Calu3 (cell line): ENCODE measurements around the gene PCED1B. TPM values are rescaled to one million over a fixed set of nuclear protein-coding genes. Genes with fewer than 3 reads are reported as not detected.
"Not testable (repeated sequence)": the region's sequence is repeated elsewhere in the genome, so short reads cannot be mapped to it uniquely, and the experiment has no call there.

Experiments
- BruUV-seq: library from RNA; stranded (reverse); fragments of 400-500 nt; replicated peaks from 2 replicates; lab custom pipeline; 2021; lab: Mats Ljungman, UMichigan
- CTCF ChIA-PET: fragments of 300-600 bp; sonication (Branson Sonifier 250); formaldehyde crosslinking; loops from one replicate; lab custom pipeline; 2022; ENCODE audit warnings: antibody characterized with exemption; lab: Charles Lee
- DNase-seq: peaks from one replicate; pipeline ENCODE4 v3.0.0; 2022
- H3K27ac Mint-ChIP-seq: one replicate; pipeline ENCODE4 v1.8.0; 2022; ENCODE audit warnings: mixed read lengths; ENCODE audit not compliant: unreplicated experiment
- H3K27me3 Mint-ChIP-seq: one replicate; pipeline ENCODE4 v1.8.0; 2022; ENCODE audit warnings: mixed read lengths; ENCODE audit not compliant: unreplicated experiment
- H3K36me3 Mint-ChIP-seq: one replicate; pipeline ENCODE4 v1.8.0; 2022; ENCODE audit warnings: mild to moderate bottlenecking, moderate library complexity, mixed read lengths; ENCODE audit not compliant: insufficient read depth, unreplicated experiment
- H3K4me1 Mint-ChIP-seq: one replicate; pipeline ENCODE4 v1.8.0; 2022; ENCODE audit warnings: mild to moderate bottlenecking, low read depth, mixed read lengths; ENCODE audit not compliant: unreplicated experiment
- H3K4me3 Mint-ChIP-seq: one replicate; pipeline ENCODE4 v1.8.0; 2022; ENCODE audit warnings: mild to moderate bottlenecking, low read depth, moderate library complexity, mixed read lengths; ENCODE audit not compliant: unreplicated experiment
- H3K9me3 Mint-ChIP-seq: one replicate; pipeline ENCODE4 v1.8.0; 2022; ENCODE audit warnings: low read depth, mixed read lengths; ENCODE audit not compliant: unreplicated experiment
- CTCF ChIP-seq: fragments of 200-600 bp; IDR thresholded peaks from one replicate; pipeline ENCODE4 v1.8.0; 2022; ENCODE audit warnings: antibody characterized with exemption; ENCODE audit not compliant: unreplicated experiment
- intact Hi-C: fragments of 100-400 bp; cut with micrococcal nuclease; formaldehyde crosslinking; loops from one replicate; pipeline ENCODE4 v1.10.0; 2022; ENCODE audit not compliant: unreplicated experiment
- total RNA-seq: library from RNA; stranded (reverse); gene quantifications from 2 replicates; pipeline ENCODE4 v1.2.3, GENCODE V29; 2022

Gene PCED1B
- total RNA-seq, 1 experiment from 2014 or later, result 4.1 TPM

- Mint-ChIP-seq H3K27ac (peak overlapping the region; percentile 96), H3K36me3 (peaks cover 13% of the 10 kb centered on the region), H3K4me1 (peaks cover 35% of the 10 kb centered on the region), H3K9me3 (peaks cover 3% of the 10 kb centered on the region), H3K4me3 (peak overlapping the region; percentile 56), H3K27me3 (no peaks in the 10 kb centered on the region)
- no TSS peak for BruUV-seq
- intact Hi-C loops, result loop anchor here (2.0 kb wide), 1 partner anchor 238 kb away; no protein-coding TSS in a partner anchor
- TF ChIP-seq CTCF, result no peak
- no peak for DNase-seq
- CTCF ChIA-PET, result no interaction called here
Measured at GRCh38 chr12:47039079-47039478, 40.3 kb upstream of the PCED1B start.

- H3K4me3 Mint-ChIP-seq, result peak overlapping the region; percentile 56
- H3K27ac Mint-ChIP-seq, result peak overlapping the region; percentile 96
- no peak for DNase-seq
- H3K36me3 Mint-ChIP-seq, result peaks cover 12% of the 10 kb centered on the region
- CTCF ChIA-PET, result interaction anchor here (1.4 kb wide), 1 partner anchor 31 kb away, joined by 6 read pairs; no protein-coding TSS in a partner anchor
- H3K9me3 Mint-ChIP-seq, result peaks cover 3% of the 10 kb centered on the region
- intact Hi-C loops, result loop anchor here (2.0 kb wide), 1 partner anchor 237 kb away; no protein-coding TSS in a partner anchor
- H3K4me1 Mint-ChIP-seq, result peaks cover 28% of the 10 kb centered on the region
- no peak for TF ChIP-seq CTCF
- H3K27me3 Mint-ChIP-seq, result no peaks in the 10 kb centered on the region
- BruUV-seq, result no TSS peak
Measured at GRCh38 chr12:47039756-47040155, 39.7 kb upstream of the PCED1B start.

DNA sequence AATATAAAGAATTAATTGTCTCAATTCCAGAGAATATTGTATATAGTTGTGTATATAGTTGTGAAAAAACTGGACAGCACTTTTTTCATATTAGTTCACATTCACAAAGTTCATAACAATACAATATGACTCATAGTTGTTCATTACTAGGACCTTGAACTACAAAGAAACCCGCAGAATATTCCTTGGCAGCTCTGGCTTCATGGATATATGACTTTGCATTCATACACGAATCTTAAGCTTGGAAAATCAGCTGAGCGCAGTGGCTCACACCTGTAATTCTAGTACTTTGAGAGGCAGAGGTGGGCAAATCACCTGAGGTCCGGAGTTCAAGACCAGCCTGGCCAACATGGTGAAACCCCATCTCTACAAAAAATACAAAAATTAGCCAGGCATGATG lies 38.1 kb upstream of the PCED1B start:
- no peak for TF ChIP-seq CTCF
- no peak for DNase-seq
- Mint-ChIP-seq H3K27ac (no peak overlapping the region), H3K4me1 (peaks cover 16% of the 10 kb centered on the region), H3K36me3 (peaks cover 11% of the 10 kb centered on the region), H3K9me3 (peaks cover 3% of the 10 kb centered on the region), H3K4me3 (no peak overlapping the region), H3K27me3 (no peaks in the 10 kb centered on the region)
- intact Hi-C loops, result no loop called here
- CTCF ChIA-PET, result no interaction called here
- no TSS peak for BruUV-seq

DNA sequence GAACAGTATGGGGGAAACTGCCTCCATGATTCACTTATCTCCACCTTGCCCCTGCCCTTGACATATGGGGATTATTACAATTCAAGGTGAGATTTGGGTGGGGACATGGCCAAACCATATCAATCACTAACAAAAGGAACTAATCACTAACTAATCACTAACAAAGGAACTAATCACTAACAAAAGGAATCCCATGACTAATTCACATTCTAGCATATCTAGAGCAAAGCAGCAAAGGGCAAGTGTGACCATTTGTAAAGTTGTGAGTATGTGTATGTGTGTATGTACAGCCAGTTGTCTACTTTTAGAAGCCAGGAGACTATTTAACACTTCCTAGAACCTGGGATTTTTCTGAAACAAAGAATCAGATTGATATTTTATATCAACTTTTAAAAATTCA lies 30.9 kb upstream of the PCED1B start:
- no peak for TF ChIP-seq CTCF
- BruUV-seq, result no TSS peak
- Mint-ChIP-seq H3K4me1 (peaks cover 9% of the 10 kb centered on the region), H3K27ac (no peak overlapping the region), H3K4me3 (no peak overlapping the region), H3K36me3 (no peaks in the 10 kb centered on the region), H3K9me3 (peaks cover 12% of the 10 kb centered on the region), H3K27me3 (no peaks in the 10 kb centered on the region)
- CTCF ChIA-PET, result no interaction called here
- intact Hi-C loops, result no loop called here
- no peak for DNase-seq

GRCh38 chr12:47051291-47051690 lies 28.1 kb upstream of the PCED1B start:
- H3K4me1 Mint-ChIP-seq, DNase-seq, H3K4me3 Mint-ChIP-seq, H3K27me3 Mint-ChIP-seq, intact Hi-C loops, BruUV-seq, H3K36me3 Mint-ChIP-seq, CTCF ChIA-PET, H3K27ac Mint-ChIP-seq: not testable (repeated sequence)
- H3K9me3 Mint-ChIP-seq, result peaks cover 13% of the 10 kb centered on the region
